ENCODE measurements around the gene ASPSCR1. TPM values are rescaled to one million over a fixed set of nuclear protein-coding genes. Genes with fewer than 3 reads are reported as not detected.
"Not testable (repeated sequence)": the region's sequence is repeated elsewhere in the genome, so short reads cannot be mapped to it uniquely, and the experiment has no call there.

Gene ASPSCR1
- total and polyA plus RNA-seq, 2 of the 8 experiments (the other 6 are each of a cell fraction or from before 2014, with no cell fraction given): 33.3 to 43.7 TPM

GRCh38 chr17:81981511-81981910 is 4.1 kb downstream of the ASPSCR1 start:
- H3K14ac ChIP-seq (ENCODE audit: insufficient read length); H3K9me3 ChIP-seq (ENCODE audit: insufficient read depth in 2 of 2, low read depth in 1 of 2, low read length in 1 of 2); H3K27me3 ChIP-seq (replicated peaks in 1 of 4; ENCODE audit: control insufficient read depth in 3 of 4, extremely low read depth in 1 of 4, insufficient read depth in 3 of 4, low read length in 3 of 4); H4K8ac ChIP-seq (ENCODE audit: extremely low read depth, insufficient read depth, low read length); H2BK12ac ChIP-seq (ENCODE audit: low read depth, low read length); H2BK5ac ChIP-seq (ENCODE audit: low read depth, low read length); H3K9ac ChIP-seq (replicated peaks in 1 of 4; ENCODE audit: extremely low read depth in 1 of 4, low read depth in 3 of 4, low read length in 3 of 4); H2BK120ac ChIP-seq (replicated peaks; ENCODE audit: low read depth, low read length); H4K91ac ChIP-seq (replicated peaks; ENCODE audit: insufficient read length, low read length); DNase-seq (ENCODE audit: low read depth in 1 of 2, low spot score in 2 of 2); H3K4ac ChIP-seq (replicated peaks; ENCODE audit: insufficient read length, low read depth, low read length); H3K79me2 ChIP-seq (ENCODE audit: control insufficient read depth in 1 of 2, insufficient read depth in 2 of 2, low read length in 2 of 2); H3K4me2 ChIP-seq (ENCODE audit: insufficient read depth in 1 of 2, low read depth in 2 of 2, low read length in 2 of 2); FAIRE-seq; H4K20me1 ChIP-seq (replicated peaks in 1 of 2; ENCODE audit: control insufficient read depth in 1 of 2, insufficient read depth in 2 of 2, low read length in 2 of 2); H3K4me3 ChIP-seq (ENCODE audit: extremely low read depth in 1 of 4, insufficient read depth in 2 of 4, low read depth in 3 of 4, low read length in 4 of 4); H3K27ac ChIP-seq (ENCODE audit: low read depth, low read length); H2BK20ac ChIP-seq (ENCODE audit: low read length); H3K4me1 ChIP-seq (replicated peaks in 1 of 4; ENCODE audit: control insufficient read depth in 3 of 4, insufficient read depth in 4 of 4, low read length in 3 of 4); H3K18ac ChIP-seq (ENCODE audit: extremely low read depth, low read length); H2AFZ ChIP-seq (ENCODE audit: low read length); H3K23ac ChIP-seq (ENCODE audit: insufficient read length); H3K79me1 ChIP-seq (ENCODE audit: low read depth, low read length); H3K56ac ChIP-seq (replicated peaks; ENCODE audit: insufficient read length, low read depth, low read length); H2BK15ac ChIP-seq (ENCODE audit: low read length); H2AK5ac ChIP-seq (ENCODE audit: low read depth, low read length); H4K5ac ChIP-seq (ENCODE audit: insufficient read length, low read depth, low read length): not testable (repeated sequence)
- WGBS, 2 experiments (ENCODE audit: extremely low coverage in 1 of 2, insufficient coverage in 1 of 2, insufficient read length in 1 of 2, insufficient replicate concordance in 2 of 2, low coverage in 1 of 2, low lambda C conversion rate in 2 of 2, missing lambda C conversion rate in 1 of 2): 98% methylated on average over 12 of the region's 12 CpGs; no CpG with 5 or more reads in 1 of the 2 experiments
- Histone ChIP-seq H3K23me2 (ENCODE audit: low read depth, low read length) (peaks cover 11% of the 10 kb centered on the region; the same call in 1 of the 2 replicates), H3K36me3 (ENCODE audit: control insufficient read depth in 2 of 4, insufficient read depth in 4 of 4, low read length in 3 of 4) (peaks cover 2 to 21% (median 14%) of the 10 kb centered on the region in 4 experiments; a peak in 5 of 8 replicates)
- ChIA-PET POLR2A (ENCODE audit: partially characterized antibody) (interaction anchor here (0.9 to 1.7 kb wide), 4 partner anchors 10 to 73 kb away, joined by 3 to 5 read pairs (median 4); no protein-coding TSS in a partner anchor), CTCF (ENCODE audit: partially characterized antibody) (interaction anchor here (0.6 to 1.1 kb wide), 2 partner anchors 57 to 112 kb away, joined by 3 to 4 read pairs; no protein-coding TSS in a partner anchor)
